ENCODE measurements around the gene TSC22D2.

DNA sequence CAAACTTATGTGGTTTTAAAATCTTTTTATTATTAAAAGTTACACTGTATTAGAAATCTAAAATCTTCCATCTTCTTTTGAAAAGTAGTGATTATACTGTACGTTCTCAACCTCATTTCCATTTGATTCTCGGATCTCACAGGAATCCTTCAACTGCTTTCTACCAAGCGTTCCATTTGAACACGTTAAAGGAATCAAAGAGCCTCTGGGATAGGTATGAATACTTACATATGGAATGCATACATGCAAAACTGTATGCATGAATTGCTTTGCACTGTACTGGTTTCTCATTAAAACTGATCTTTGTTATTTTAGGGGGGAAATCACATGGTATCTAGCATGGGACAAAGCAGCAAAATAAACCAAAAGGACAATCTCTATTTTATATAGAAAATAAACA is 14.8 kb downstream of the TSC22D2 start:
- TF ChIP-seq, protein P1, sequence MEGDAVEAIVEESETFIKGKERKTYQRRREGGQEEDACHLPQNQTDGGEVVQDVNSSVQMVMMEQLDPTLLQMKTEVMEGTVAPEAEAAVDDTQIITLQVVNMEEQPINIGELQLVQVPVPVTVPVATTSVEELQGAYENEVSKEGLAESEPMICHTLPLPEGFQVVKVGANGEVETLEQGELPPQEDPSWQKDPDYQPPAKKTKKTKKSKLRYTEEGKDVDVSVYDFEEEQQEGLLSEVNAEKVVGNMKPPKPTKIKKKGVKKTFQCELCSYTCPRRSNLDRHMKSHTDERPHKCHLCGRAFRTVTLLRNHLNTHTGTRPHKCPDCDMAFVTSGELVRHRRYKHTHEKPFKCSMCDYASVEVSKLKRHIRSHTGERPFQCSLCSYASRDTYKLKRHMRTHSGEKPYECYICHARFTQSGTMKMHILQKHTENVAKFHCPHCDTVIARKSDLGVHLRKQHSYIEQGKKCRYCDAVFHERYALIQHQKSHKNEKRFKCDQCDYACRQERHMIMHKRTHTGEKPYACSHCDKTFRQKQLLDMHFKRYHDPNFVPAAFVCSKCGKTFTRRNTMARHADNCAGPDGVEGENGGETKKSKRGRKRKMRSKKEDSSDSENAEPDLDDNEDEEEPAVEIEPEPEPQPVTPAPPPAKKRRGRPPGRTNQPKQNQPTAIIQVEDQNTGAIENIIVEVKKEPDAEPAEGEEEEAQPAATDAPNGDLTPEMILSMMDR (IDR thresholded peaks at IDR 0.05; ENCODE audit: extremely low read depth in 1 of 2, insufficient read depth in 1 of 2, low read depth in 1 of 2, low read length in 2 of 2), result no peak
- TF ChIP-seq EZH2 (IDR thresholded peaks at IDR 0.05; ENCODE audit: borderline replicate concordance, low read depth, low read length, severe bottlenecking) (no peak), POLR2AphosphoS5 (IDR thresholded peaks at IDR 0.05; ENCODE audit: insufficient read depth, low read depth, low read length) (no peak), POLR2A (IDR thresholded peaks at IDR 0.05; ENCODE audit: low read depth, low read length) (no peak), FOS (IDR thresholded peaks at IDR 0.05; ENCODE audit: borderline replicate concordance, insufficient read depth, low read length) (no peak)
- TF ChIP-seq, protein P2, sequence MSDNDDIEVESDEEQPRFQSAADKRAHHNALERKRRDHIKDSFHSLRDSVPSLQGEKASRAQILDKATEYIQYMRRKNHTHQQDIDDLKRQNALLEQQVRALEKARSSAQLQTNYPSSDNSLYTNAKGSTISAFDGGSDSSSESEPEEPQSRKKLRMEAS (IDR thresholded peaks at IDR 0.05; ENCODE audit: insufficient read depth, insufficient read length), result no peak

Measured in endothelial cell of umbilical vein (primary cell).